OCI-LY1 (cell line): ENCODE measurements around the gene MATN3.
A peak's percentile ranks its signal among the peaks of the same experiment; 100 is the strongest.

Experiments
- H2AFZ ChIP-seq: fragments of 200-600 bp; sonication (generic), shearing (Covaris generic); 2 replicates; pipeline ENCODE4 v1.6.0; 2014; ENCODE audit warnings: antibody characterized with exemption, mild to moderate bottlenecking, low read length
- H3F3A ChIP-seq: fragments of 200-600 bp; sonication (generic), shearing (Covaris generic); 2 replicates; pipeline ENCODE4 v1.6.0; 2014; ENCODE audit warnings: mild to moderate bottlenecking, antibody characterized with exemption, low read length, moderate library complexity; ENCODE audit not compliant: insufficient read depth
- H3K27ac ChIP-seq: fragments of 200-600 bp; sonication (generic); 2 replicates; pipeline ENCODE4 v1.5.1; 2014; ENCODE audit warnings: low read length, mixed run types, mild to moderate bottlenecking, low read depth; ENCODE audit not compliant: poor library complexity, severe bottlenecking
- H3K27me3 ChIP-seq: fragments of 200-600 bp; sonication (generic); 2 replicates; pipeline ENCODE4 v1.6.0; 2014; ENCODE audit warnings: antibody characterized with exemption, mild to moderate bottlenecking, low read length, moderate library complexity; ENCODE audit not compliant: insufficient read depth
- H3K36me3 ChIP-seq: fragments of 200-600 bp; sonication (generic); 2 replicates; pipeline ENCODE4 v1.6.1; 2014; ENCODE audit warnings: mild to moderate bottlenecking, antibody characterized with exemption, low read length, moderate library complexity, mixed read lengths; ENCODE audit not compliant: insufficient read depth
- H3K4me1 ChIP-seq: fragments of 200-600 bp; sonication (generic); 2 replicates; pipeline ENCODE4 v1.5.1; 2014; ENCODE audit warnings: mild to moderate bottlenecking, low read length, moderate library complexity; ENCODE audit not compliant: insufficient read depth, severe bottlenecking
- H3K4me2 ChIP-seq: fragments of 200-600 bp; sonication (generic), shearing (Covaris generic); 2 replicates; pipeline ENCODE4 v1.6.1; 2014; ENCODE audit warnings: low read length
- H3K4me3 ChIP-seq: fragments of 200-600 bp; sonication (generic); 2 replicates; pipeline ENCODE4 v1.5.1; 2014; ENCODE audit warnings: low read length, low read depth, mild to moderate bottlenecking, mixed read lengths; ENCODE audit not compliant: poor library complexity, severe bottlenecking
- H3K79me2 ChIP-seq: fragments of 200-600 bp; shearing (Covaris generic); 2 replicates; pipeline ENCODE4 v1.6.1; 2016; ENCODE audit warnings: mixed run types, low read length, mixed read lengths; ENCODE audit not compliant: insufficient read depth
- H3K9ac ChIP-seq: fragments of 200-600 bp; sonication (generic), shearing (Covaris generic); 2 replicates; pipeline ENCODE4 v1.6.1; 2014; ENCODE audit warnings: mild to moderate bottlenecking, low read length, mixed read lengths
- H3K9me2 ChIP-seq: fragments of 200-600 bp; sonication (generic), shearing (Covaris generic); 2 replicates; pipeline ENCODE4 v1.6.1; 2014; ENCODE audit warnings: low read depth, mild to moderate bottlenecking, low read length, mixed read lengths
- H3K9me3 ChIP-seq: fragments of 200-600 bp; shearing (Covaris generic); 2 replicates; pipeline ENCODE4 v1.6.1; 2014; ENCODE audit warnings: low read length, mixed read lengths
- H4K20me1 ChIP-seq: fragments of 200-600 bp; sonication (generic), shearing (Covaris generic); 2 replicates; pipeline ENCODE4 v1.6.0; 2016; ENCODE audit warnings: mild to moderate bottlenecking, low read length; ENCODE audit not compliant: insufficient read depth
- EZH2 ChIP-seq: fragments of 200-600 bp; sonication (generic), shearing (Covaris generic); IDR thresholded peaks from 2 replicates; pipeline ENCODE4 v1.8.0; 2017; ENCODE audit warnings: borderline replicate concordance, mixed run types, mild to moderate bottlenecking, antibody characterized with exemption, low read length, moderate library complexity, mixed read lengths
- TF ChIP-seq, protein P1 (sequence below): fragments of 200-600 bp; sonication (generic), shearing (Covaris generic); IDR thresholded peaks from 2 replicates; pipeline ENCODE4 v1.5.1; 2017; ENCODE audit warnings: mild to moderate bottlenecking, antibody characterized with exemption, low read length, moderate library complexity, mixed read lengths

MATN3 gene

DNA sequence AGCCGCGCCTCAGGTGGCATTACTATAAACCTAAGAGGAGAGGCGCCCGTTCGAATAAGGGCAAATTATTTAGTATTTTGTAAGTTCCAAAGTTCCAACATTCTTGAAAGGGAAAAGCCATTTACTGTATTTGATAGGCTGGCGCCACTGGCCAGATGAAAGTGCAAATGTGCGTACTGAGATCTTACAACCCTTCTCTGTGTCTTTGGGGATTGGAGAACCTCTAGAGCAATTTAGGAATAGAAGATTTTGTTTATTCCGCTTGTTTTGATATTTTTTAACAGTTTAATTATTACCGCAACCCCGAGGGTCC is 22.1 kb downstream of the MATN3 start:
- H2AFZ ChIP-seq, result peak overlapping the region; percentile 78; the same call in 1 of the 2 replicates
- no peak overlapping the region for H3K9ac ChIP-seq
- H3F3A ChIP-seq, result no peaks in the 10 kb centered on the region
- no peaks in the 10 kb centered on the region for H3K36me3 ChIP-seq
- no peak overlapping the region for H3K27ac ChIP-seq
- peak overlapping the region; percentile 83 for H3K4me2 ChIP-seq
- no peaks in the 10 kb centered on the region for H3K9me3 ChIP-seq
- H3K4me1 ChIP-seq, result peaks cover 25% of the 10 kb centered on the region
- H3K4me3 ChIP-seq, result peak overlapping the region; percentile 65
- TF ChIP-seq, protein P1, sequence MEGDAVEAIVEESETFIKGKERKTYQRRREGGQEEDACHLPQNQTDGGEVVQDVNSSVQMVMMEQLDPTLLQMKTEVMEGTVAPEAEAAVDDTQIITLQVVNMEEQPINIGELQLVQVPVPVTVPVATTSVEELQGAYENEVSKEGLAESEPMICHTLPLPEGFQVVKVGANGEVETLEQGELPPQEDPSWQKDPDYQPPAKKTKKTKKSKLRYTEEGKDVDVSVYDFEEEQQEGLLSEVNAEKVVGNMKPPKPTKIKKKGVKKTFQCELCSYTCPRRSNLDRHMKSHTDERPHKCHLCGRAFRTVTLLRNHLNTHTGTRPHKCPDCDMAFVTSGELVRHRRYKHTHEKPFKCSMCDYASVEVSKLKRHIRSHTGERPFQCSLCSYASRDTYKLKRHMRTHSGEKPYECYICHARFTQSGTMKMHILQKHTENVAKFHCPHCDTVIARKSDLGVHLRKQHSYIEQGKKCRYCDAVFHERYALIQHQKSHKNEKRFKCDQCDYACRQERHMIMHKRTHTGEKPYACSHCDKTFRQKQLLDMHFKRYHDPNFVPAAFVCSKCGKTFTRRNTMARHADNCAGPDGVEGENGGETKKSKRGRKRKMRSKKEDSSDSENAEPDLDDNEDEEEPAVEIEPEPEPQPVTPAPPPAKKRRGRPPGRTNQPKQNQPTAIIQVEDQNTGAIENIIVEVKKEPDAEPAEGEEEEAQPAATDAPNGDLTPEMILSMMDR, result no peak
- TF ChIP-seq EZH2, result no peak
- no peaks in the 10 kb centered on the region for H3K79me2 ChIP-seq
- no peaks in the 10 kb centered on the region for H4K20me1 ChIP-seq
- H3K9me2 ChIP-seq, result no peaks in the 10 kb centered on the region
- no peaks in the 10 kb centered on the region for H3K27me3 ChIP-seq

DNA sequence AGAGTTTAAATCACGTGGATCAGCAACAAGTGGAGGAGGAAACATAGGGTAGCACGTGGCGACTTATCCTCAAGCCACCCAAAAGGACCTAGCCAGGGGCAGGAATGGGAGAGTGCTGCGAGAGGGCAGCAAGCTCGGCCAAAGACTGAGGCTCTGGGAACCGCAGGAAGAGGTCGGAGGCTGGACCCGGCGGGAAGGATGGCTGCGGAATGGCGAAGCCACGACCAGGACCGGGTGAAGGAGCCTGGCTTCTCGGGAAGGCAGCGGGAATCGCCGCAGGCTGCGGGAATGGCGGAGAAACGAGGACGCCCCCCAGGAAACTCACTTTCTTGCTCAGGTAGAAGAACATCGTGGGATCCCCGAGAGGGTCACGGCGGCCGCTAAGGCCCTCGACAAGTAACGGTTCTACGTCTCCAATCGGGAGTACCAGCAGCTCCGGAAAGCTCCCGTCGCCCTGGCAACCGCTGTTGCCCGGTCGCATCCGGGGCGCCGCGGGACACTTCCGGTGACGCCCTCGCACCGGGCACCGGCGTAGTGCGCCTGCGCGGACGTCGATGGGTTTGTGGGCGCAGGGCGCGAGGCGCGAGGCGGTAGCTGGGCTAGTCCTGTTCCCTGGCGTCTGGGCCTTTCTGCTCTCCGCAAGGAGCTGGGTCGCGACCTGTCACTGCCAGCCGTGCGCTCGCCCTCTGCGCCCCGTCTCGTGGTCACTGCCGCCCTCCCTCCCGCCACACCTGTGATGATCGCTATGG is 22.6 kb downstream of the MATN3 start, which contains the start of gene WDR35:
TSS of gene WDR35 (minus strand) at position 439 of the 749 bp plus-strand sequence. CDS start at position 349, 90 bp downstream.
- Histone ChIP-seq H3K4me3 (peak within 1 kb of the TSS; percentile 65), H4K20me1 (no peaks in the 10 kb centered on the region), H3K27me3 (no peaks in the 10 kb centered on the region), H3K9me3 (no peaks in the 10 kb centered on the region), H3K4me1 (peaks cover 25% of the 10 kb centered on the region), H3K4me2 (peak within 1 kb of the TSS; percentile 83), H3K9me2 (no peaks in the 10 kb centered on the region), H3K9ac (peak within 1 kb of the TSS; percentile 52), H3K27ac (no peak within 1 kb of the TSS), H3K36me3 (no peaks in the 10 kb centered on the region), H2AFZ (peak within 1 kb of the TSS; percentile 78), H3F3A (no peaks in the 10 kb centered on the region), H3K79me2 (no peaks in the 10 kb centered on the region)
- TF ChIP-seq, protein P1, result no peak
- no peak for TF ChIP-seq EZH2

DNA sequence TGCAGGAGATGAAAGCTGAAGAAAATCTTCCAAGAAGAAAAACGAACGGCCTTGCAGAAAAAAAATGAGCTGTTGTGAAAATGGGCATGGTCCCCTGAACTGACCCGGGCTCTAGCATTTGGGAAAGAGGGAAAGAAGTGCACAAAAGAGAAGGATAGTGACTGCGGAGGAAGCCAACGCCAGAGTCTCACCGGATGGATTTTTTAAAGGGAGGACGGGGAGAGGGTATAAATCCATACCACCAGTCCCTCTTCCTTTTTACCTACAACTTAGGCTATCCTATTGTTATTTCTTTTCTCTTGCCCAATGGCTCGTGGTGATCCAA is 23.2 kb downstream of the MATN3 start:
- H3F3A ChIP-seq, result no peaks in the 10 kb centered on the region
- no peaks in the 10 kb centered on the region for H3K9me2 ChIP-seq
- no peaks in the 10 kb centered on the region for H3K79me2 ChIP-seq
- H3K4me1 ChIP-seq, result peaks cover 25% of the 10 kb centered on the region
- H3K4me2 ChIP-seq, result peak overlapping the region; percentile 83
- no peaks in the 10 kb centered on the region for H3K36me3 ChIP-seq
- no peak overlapping the region for H3K27ac ChIP-seq
- H3K9ac ChIP-seq, result peak overlapping the region; percentile 52
- no peaks in the 10 kb centered on the region for H4K20me1 ChIP-seq
- TF ChIP-seq, protein P1, result no peak
- TF ChIP-seq EZH2, result no peak
- H3K4me3 ChIP-seq, result peak overlapping the region; percentile 65
- peak overlapping the region; percentile 31; the same call in 1 of the 2 replicates for H2AFZ ChIP-seq
- H3K9me3 ChIP-seq, result no peaks in the 10 kb centered on the region
- no peaks in the 10 kb centered on the region for H3K27me3 ChIP-seq
